ENCODE measurements around the gene TMCC2.
"Not testable (repeated sequence)": the region's sequence is repeated elsewhere in the genome, so short reads cannot be mapped to it uniquely, and the experiment has no call there.

Gene TMCC2

DNA sequence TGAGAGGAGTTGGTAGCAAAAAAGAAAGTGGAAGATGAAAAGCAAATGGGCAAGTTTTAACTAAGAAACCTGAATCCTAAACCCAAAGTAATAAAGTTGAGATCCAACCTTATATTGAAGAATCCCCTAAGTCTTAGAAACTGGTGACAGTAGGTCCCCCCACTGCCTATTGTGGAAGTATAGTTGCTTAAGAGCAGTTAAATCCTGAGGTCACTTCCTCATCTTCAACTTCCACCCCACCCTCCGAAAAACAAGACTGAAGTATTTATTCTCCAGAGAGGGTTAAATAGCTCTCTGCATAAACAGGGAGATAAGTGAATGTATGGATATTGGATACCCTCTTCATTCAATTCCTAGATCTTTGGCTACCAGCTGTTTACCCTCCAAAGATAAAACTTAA is 13.0 kb upstream of the TMCC2 start:
- DNase-seq (ENCODE audit: low read depth), result no peak

DNA sequence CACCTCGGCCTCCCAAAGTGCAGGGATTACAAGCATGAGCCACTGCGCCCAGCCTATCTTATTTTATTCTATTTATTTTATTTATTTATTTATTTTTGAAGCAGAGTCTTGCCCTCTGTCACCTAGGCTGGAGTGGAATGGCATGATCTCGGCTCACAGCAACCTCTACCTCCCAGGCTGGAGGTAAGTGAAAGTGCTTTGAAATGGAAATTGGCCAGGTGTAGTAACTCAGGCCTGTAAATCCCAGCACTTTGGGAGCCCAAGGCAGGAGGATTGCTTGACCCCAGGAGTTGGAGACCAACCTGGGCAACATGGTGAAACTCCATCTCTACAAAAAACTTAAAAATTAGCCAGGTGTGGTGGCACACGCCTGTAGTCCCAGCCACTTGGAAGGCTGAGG is 11.2 kb upstream of the TMCC2 start:
- no peak for DNase-seq (ENCODE audit: low read depth)

DNA sequence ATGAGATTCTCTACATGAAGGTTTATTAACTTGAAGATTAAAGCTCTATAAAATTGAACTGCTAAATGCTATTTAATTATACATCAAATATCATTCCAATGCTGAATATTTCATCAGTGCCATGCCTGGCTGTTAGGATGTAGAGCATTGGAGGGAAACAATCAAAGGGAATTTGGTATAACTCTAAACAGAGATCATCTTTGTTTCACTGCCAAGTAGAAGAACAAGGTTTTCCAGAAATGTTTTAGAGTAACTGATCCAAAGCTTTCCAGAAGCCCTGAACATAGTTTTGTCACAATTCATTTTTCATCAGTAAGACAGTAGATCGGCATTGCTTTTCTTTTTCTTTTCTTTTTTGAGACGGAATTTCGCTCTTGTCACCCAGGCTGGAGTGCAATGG is 10.3 kb upstream of the TMCC2 start:
- DNase-seq (ENCODE audit: low read depth), result no peak

DNA sequence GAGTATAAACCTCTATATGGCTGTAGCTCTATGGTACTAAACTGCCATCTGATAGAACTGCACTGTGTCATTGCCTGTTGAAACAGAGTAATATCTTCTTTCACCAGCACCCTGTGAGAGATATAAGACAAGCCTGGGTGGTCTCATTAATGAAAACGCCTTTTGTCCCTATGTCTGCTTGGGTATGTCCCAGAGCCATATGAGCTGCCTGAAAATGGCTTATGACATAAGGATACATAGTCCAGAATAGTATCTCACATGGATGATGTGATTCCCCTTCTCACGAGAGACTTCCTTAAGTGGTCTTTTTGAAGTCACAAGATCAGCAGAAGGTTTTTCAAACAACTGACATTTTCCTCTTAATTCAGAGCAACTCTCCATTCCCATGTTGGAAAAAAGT is 7.3 kb upstream of the TMCC2 start:
- DNase-seq (ENCODE audit: low read depth), result no peak

DNA sequence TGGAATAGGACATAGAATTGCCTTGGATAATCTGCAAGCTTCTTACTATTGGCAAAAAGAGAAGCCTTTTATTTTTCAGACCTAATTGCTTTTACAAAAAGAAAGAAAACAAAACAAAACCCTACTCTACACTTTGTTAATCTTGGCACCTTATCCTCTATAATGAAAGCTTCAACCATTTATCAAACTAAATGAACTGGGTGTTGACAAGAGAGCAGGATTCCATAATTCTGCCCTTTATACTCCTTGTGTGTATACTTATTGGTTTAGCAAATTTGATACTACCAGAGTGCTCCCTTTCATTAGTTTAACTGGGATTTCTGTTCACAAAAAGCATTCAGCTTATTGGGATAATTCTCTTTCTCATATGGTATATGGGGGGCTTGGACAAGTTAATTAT is 3.0 kb upstream of the TMCC2 start:
- DNase-seq (ENCODE audit: low read depth), result no peak

DNA sequence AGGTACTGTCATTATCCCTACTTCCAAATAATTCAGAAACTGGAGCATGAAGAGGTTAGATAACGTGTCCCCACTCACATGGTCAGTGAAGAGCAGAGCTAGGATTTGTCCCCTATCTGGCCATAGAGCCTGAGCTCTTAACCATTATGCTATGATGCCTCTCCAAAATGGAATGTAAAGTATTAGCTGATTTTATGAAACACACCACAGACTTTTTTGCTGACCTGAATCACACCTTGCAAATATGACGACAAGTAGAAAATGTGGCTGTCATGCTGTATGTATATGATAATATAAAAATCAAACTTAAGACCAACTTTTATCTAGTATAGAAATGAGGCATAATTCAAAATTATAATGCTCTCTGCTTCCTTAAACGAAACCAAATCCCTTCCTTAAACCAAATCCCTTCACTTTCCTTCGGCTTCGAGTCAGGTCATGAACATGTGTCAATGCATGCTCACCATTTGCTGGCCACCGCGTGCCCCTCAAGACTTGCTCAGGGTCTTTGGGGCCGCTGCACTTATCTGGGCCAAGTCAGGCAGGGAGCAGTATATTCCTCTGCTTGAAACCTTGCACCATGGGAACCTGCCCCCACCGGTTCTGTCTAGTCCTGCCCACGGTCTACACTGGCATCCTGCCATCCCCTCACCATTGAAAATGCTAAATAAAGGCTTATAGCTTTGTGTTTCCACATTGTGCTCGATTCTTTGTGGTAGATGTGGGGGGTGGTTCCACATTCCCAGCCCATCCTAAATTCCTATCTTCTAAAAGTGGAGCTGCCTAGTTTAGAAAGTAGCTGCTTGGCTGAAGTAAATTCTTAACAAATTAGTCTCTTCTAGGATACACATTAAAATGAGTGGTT is 1.6 kb upstream of the TMCC2 start:
- no peak for DNase-seq (ENCODE audit: low read depth)

DNA sequence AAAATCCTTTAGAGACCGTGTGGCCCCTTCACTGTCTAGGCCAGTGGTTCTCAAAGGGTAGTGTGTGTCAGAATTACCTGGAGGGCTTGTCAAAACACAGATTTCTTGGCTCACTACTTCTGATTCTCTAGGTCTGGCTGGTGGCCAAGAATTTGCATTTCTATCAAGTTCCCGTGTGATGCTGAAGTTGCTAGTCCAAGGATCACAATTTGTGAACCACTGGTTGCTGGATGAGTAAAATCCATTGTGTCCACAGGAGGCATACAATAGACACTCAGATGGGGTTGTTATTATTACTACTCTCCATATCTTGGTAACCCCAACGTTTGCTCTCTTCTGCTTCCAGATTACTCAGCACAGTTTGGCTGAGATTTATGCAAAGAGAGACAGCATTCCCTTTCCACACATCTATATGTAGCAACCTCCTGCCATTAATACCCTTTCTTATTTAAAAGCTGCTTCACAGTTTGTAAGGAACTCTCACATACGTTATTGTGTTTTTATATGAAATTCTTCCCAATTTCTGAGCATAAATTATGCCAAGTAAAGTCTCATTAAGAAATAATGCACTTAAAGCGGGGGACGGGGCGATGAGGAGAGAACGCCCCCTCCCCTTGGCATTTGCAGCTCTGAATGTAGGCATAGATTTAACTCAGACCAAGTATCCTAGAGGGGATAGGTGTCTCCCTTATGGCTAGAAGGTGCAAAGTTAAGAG is 720 bp upstream of the TMCC2 start:
- DNase-seq (ENCODE audit: low read depth), result no peak

DNA sequence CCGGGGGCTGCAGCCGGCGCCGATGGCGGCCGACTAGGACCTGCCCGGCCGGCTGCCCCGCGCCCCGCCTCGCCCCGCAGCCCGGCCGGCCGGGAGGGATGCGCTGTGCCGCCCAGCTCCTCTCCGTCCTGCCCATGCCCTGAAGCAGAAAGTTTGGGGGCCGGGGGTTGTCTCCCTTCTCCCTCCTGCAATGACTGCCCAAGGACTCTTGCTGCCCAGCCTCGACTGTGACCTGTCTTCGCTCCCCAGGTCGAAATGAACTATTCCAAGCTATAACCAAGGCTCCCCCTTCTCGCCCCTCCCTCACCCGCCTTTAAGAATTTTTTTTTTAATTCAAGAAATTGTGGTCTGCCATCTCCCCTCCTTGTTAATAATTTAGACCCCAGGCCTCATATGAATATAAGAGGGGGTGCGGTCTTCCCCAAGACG is 361 bp downstream of the TMCC2 start:
- DNase-seq (ENCODE audit: low read depth), result no peak

DNA sequence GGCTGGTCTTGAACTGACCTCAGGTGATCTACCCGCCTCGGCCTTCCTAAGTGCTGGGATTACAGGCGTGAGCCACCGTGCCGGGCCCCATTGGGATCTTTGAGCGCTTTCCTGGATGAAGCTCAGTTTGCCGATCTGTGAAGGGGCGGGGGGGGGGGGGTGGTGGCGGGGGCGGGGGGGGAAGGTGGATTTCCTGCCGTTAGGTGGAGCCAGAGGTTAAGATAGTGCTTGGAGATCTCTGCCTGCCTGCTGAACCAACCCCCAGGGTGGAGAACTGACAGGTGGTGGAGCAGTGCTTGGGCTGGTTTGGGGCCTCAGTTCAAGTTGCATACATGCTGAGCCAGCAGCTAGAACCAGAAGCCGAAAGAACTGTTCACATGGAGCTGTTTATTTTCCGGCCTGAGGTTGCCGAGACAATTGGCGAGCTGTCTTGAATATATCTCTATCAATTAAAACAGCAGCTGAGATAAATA is 1.7 kb downstream of the TMCC2 start:
- peak; percentile 49 for DNase-seq (ENCODE audit: low read depth)

DNA sequence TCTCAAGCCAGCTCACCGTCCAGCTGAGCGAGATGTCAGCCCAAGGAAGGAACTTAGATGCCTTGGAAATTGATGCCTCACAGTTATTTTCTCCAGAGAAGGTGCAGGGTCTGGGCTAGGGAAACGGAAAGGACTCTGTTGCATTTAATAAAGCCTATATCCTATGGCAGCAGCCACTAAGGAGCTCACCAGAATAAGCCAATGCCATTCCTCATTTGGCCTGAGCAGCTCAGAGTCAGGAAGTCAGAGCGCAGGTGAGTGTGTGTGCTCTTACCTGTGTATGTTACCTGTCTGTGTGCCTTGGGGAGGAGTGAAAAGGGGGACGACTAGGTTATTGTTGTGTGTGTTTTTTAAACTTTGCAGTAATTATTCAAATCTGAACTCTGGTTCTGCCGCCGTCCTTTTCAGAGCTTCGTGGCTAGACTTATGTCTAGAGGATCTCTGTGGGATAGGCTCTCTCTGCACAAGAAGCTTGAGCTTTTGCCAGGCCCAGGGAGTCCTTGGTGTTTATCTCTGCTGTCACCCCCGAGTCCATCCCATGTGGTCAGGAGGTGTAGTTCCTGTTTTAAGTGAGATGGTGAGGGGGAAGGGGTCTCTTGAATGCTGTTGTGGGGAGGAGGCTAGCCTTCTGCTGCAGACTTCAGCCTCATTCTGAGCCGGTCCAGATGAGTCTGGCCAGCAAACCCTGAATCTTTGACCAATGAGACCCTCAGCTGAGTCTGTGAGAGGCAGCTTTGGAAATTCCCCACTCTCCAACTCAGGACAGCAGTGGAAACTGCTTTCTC is 2.4 kb downstream of the TMCC2 start:
- DNase-seq (ENCODE audit: low read depth), result no peak

DNA sequence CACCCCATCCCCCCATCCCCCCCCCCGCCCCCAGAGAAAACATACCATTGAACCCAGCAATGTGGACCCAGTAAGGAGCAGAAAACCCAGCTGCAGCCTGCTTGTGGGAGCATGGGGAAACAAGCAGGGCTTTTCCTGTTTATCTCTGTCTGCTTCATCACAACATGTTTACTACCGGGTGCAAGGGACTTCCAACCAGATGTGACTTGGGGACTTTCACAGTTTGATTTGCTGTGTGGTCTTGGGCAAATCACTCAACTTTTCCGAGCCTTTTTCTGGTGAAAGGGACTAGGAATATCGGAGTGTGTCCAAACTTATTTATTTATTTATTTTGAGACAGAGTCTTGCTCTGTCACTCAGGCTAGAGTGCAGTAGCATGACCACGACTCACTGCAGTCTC is 3.2 kb downstream of the TMCC2 start:
- no peak for DNase-seq (ENCODE audit: low read depth)

DNA sequence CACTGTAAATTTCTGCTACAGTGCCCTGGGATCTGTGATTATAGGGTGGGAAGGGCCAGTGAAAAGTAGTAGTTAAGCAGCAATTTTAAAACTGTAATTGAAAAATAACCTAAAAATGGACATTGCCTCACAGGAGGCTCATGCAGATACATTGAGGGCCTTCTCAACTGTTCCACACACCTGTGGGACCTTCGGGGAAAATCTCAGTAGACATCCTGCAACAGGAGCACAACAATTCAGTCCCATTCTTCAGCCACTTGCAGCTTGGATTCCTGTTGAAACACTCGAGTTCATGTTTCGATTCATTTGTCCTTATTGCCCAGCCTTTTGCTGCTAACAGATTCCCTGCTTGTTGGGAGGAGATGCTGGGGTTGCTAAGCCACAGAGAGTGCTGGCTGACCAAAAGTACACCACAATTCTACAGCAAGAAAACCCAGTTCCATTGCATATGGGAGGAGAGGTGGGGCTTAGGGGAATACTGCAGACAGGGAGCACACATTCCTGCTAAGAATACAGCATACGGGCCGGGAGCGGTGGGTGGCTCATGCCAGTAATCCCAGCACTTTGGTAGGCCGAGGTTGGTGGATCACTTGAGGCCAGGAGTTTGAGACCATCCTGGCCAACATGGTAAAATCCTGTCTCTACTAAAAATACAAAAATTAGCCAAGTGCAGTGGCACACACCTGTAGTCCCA is 4.5 kb downstream of the TMCC2 start:
- no peak for DNase-seq (ENCODE audit: low read depth)

DNA sequence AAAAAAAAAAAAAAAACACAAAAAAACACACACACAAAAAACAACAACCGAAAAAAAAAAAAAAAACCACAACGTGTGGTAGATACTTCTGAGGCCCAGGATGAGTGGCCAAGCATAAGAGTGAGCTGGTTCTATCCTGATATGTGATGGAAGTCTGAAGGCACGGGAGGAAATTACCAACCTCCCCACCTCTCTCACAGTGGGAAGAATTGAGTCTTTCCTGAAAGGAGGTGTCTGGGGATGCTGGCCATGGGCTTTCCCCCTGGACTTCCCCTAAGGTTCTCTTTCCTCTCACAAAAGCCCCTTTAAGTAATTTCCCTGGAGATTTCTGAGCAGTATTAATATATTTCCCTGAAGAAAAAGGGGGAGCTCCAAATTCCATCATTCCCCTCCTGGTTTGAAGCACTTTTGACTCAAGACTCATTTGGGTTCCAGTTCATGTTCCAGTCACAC is 5.2 kb downstream of the TMCC2 start:
- no peak for DNase-seq (ENCODE audit: low read depth)

DNA sequence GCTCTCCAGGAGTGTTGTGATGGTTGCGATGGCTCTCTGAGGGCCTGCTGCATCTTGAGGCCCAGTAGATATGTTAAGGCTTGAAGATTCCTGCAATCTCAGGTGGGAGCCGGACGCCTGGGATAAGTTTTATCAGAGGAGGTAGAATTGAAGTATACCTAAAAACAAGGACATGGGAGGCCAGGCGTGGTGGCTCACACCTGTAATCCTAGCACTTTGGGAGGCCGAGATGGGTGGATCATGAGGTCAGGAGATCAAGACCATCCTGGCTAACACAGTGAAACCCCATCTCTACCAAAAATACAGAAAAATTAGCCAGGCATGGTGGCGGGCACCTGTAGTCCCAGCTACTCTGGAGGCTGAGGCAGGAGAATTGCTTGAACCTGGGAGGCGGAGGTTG is 6.2 kb downstream of the TMCC2 start:
- not testable (repeated sequence) for DNase-seq (ENCODE audit: low read depth)

DNA sequence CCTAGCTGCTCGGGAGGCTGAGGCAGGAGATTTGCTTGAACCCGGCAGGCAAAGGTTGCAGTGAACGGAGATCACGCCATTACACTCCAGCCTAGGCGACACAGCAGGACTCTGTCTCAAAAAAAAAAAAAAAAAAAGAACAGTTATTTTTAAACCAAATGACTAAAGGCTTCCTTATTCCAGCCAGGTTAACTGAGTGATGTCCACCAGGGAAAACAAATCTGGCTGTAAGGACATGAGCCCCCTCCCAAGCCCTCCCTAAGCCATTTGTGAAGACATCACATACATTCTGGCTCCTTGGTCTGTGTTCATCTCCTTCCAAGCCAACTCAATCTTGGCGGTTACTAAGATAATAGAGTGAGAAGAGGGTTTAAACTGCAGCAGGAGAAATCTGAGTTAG is 8.2 kb downstream of the TMCC2 start:
- DNase-seq (ENCODE audit: low read depth), result no peak

DNA sequence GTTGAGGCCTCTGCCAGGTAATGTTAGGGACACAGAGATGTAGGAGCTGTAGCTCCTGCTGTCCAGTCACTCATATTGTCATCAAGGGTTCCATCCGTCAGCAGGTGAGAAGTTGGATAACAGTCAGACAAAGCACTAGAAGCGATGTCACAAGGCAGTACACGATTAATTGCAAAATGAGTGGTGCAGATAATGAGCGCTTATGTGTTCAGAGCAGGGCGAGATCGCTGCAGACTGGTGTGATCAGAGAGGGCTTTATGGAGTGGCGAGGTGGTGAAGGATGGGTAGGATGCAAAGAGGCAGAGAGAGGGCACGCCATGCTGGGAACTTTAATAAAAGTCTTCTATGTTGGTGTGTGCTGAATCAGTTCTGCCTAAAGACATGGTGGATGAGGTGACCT is 8.8 kb downstream of the TMCC2 start:
- DNase-seq (ENCODE audit: low read depth), result no peak

DNA sequence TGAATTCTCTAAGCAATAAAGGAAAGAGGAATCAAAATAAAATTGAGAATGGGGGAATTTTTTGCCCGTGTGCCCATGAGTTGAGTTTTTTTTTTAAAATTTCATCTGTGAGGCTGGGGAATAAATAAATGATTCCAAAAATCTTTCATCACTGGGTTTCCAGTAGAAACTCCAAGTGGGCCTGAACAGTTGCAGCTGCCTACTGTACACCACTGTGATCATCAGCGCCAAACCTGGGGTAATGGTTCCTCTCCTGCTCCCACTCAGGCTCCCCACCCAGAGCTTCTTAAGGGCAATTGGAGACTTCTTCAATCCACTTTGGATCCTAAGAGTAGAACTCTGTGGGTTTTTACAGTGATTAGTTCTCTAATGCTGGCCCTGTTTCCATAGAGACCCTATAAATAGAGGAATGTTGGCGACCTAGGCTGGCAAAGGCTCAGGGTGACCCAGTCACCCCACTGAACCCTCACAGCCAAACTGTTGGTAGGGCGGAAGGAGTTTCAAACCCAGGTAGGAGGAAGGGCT is 9.3 kb downstream of the TMCC2 start:
- no peak for DNase-seq (ENCODE audit: low read depth)

DNA sequence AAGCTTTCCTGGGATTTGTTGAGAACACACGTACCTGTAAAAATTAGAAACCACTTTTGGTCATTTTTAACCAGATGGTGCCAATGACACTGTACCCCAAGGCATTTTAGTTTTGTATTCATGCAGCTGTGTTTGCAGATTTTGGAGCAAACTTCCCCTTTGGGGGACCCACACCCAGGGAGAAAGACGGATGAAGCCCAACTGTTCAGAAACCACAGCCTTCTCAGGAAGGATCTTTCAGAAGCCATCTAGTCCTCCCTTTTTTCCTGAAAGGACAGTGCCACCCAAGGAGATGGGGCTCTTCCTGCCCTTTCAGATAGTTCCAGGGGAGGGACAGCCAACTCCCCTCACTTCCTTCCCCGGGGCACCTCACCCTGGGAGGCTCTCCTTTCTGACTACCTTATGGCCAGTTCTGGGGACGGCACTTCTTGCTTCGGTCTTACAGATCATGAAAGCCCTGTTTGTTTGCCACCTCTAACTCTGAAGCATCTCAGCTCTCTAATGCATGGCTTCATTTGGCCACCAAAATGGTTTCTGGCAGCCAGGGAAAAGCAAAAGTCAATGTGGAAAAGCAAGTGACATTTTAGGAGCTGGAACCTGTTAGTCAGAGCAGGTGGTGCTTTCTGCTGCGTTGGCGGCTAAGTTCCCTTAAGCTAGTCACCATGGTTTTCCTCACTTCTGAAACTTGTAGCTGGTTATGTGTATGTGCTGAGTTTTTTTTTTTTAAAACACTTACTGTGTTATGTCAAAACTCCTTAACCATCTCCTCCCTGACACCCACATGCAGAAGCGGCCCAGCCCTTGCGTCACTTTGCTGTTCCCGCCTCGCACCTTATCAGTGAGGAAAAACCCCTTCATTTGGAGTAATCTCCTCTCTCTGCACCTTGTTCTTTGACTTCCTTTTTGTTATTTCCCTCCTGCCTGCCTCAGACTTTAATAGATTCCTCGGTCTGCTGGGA is 10.1 kb downstream of the TMCC2 start:
- no peak for DNase-seq (ENCODE audit: low read depth)

DNA sequence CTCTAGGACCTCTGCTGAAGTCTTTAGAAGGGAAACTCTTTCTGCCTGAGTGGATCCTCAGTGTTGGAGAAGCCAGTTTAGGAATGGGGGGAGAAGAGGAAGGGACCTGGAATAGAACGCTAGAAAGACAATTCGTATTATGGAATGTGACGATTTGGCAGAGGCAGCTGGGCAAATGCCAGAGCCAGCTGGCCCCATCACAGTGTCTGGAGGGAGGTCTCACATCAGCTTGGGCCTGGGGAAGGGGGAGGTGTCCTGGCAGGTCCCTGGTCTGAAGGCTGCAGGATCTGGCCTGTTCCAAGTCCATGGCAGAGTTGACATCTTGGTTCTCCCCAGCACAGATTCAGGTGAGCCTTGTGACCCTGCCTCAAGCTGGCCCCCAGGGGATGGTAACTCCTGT is 11.3 kb downstream of the TMCC2 start:
- no peak for DNase-seq (ENCODE audit: low read depth)

DNA sequence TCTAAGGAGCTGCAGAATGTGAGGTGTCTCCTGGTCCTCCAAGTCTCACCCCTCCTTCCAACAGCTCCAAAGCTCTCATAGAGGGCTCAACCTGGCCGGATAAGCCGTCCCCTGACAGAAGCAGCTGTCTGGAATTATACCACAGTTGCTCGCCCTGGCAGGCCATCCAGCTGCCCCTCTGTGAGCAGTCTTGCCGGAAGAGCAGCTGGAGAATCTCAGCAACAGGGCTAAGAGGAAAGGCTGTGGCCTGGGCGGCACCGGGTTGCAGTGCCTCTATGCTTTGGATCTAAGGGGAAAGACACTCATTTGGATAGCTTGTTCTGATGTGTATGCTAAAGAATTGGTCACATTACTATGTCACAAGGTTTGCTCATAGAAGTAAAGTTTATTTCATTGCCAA is 12.4 kb downstream of the TMCC2 start:
- DNase-seq (ENCODE audit: low read depth), result no peak

DNA sequence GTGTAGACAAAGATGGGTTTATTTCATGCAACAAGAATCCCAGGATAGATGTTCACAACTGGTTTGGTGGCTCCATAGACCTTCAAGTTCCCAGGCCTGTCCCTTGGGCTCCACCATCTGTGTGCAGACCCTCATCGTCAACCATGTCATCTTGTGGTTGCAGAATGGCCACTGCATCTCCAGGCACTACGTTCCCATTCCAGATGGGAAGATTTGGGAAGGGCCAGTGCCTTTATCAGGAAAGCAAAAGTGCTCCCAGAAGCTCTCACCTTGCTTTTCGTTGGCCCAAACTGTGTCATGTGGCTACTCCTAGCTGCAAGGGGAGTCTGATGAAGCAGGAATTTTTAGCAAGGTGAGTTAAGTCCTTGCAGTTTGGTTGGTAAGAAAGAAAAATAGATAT is 12.8 kb downstream of the TMCC2 start:
- DNase-seq (ENCODE audit: low read depth), result no peak
